NT2/D1 (cell line): Measurements from ENCODE around the gene SAE1.
"Not testable (repeated sequence)": the region's sequence is repeated elsewhere in the genome, so short reads cannot be mapped to it uniquely, and the experiment has no call there.

ENCODE experiments used
- DNase-seq: peaks from one replicate; pipeline ENCODE4 v3.0.0-alpha.2; 2011; ENCODE audit warnings: low read depth, low spot score
- H3K27me3 ChIP-seq: 2 replicates; pipeline ENCODE4 v1.6.0; 2011; ENCODE audit warnings: mild to moderate bottlenecking; ENCODE audit not compliant: insufficient read length, insufficient read depth
- H3K36me3 ChIP-seq: 2 replicates; pipeline ENCODE4 v1.6.1; 2011; ENCODE audit warnings: mild to moderate bottlenecking, low read length, mixed read lengths; ENCODE audit not compliant: insufficient read depth, insufficient read length
- H3K4me1 ChIP-seq: 2 replicates; pipeline ENCODE4 v1.5.1; 2011; ENCODE audit not compliant: insufficient read depth, insufficient read length
- H3K4me3 ChIP-seq: 2 replicates; pipeline ENCODE4 v1.5.1; 2011; ENCODE audit warnings: low read depth; ENCODE audit not compliant: insufficient read length
- H3K9ac ChIP-seq: 2 replicates; pipeline ENCODE4 v1.6.0; 2011; ENCODE audit warnings: low read depth; ENCODE audit not compliant: insufficient read length
- H3K9me3 ChIP-seq: 2 replicates; pipeline ENCODE4 v1.5.1; 2011; ENCODE audit warnings: mild to moderate bottlenecking, low read length; ENCODE audit not compliant: insufficient read depth
- SUZ12 ChIP-seq: IDR thresholded peaks from 2 replicates; pipeline ENCODE4 v1.6.1; 2011; ENCODE audit not compliant: insufficient read length, insufficient read depth; ENCODE audit errors: extremely low read depth
- YY1 ChIP-seq: IDR thresholded peaks from 2 replicates; pipeline ENCODE4 v1.6.1; 2011; ENCODE audit not compliant: insufficient read length, insufficient read depth
- ZNF274 ChIP-seq: IDR thresholded peaks from 2 replicates; pipeline ENCODE4 v1.6.1; 2011; ENCODE audit warnings: mild to moderate bottlenecking, low read depth, low read length

The SAE1 gene

DNA sequence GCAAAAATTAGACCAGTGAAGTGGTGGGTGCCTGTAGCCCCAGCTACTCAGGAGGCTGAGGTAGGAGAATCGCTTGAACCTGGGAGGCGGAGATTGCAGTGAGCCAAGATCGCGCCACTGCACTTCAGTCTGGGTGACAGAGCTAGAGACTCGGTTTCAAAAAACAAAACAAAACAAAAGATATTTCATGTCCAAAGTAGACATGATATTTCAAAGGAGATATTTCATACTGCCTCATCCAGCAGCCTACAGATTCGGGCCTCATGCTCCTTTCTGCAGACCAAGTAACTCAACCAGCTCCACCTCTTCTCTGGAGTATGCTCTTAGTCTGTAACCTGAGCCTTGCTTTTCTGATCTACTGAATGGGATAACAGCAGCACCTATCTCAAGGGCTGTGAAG is 32.0 kb upstream of the SAE1 start:
- Histone ChIP-seq H3K9ac (no peak overlapping the region), H3K36me3 (peaks cover 46% of the 10 kb centered on the region), H3K4me3 (no peak overlapping the region), H3K27me3 (no peaks in the 10 kb centered on the region), H3K4me1 (peaks cover 19% of the 10 kb centered on the region), H3K9me3 (no peaks in the 10 kb centered on the region)
- no peak for DNase-seq
- no peak for TF ChIP-seq YY1
- TF ChIP-seq SUZ12: no peak
- TF ChIP-seq ZNF274: no peak

DNA sequence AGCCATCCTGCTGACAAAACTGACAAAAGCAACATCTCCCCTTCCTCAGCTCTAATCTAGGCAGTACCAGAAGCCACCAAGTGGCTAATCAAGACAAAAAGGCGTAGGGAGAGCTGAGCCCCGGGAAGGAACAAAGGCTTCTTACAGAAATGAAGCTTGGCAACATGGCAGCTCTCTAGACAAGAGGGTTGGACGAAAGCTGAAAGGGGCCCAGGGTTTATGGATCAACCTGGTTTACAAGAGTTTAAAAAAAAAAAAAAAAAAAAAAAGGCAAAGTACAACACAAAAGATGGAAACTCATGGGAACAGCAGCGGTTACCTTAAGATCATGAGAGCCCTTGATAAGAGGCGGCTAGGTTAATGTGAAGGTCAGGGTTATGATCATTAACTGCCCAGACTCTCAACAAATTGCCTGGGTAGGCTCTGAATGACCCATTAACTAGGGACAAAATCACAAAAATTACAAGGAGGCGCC is 31.0 kb upstream of the SAE1 start:
- TF ChIP-seq ZNF274 (no peak), SUZ12 (no peak), YY1 (no peak)
- H3K36me3 ChIP-seq: peaks cover 40% of the 10 kb centered on the region
- peaks cover 15% of the 10 kb centered on the region for H3K4me1 ChIP-seq
- H3K27me3 ChIP-seq: no peaks in the 10 kb centered on the region
- no peaks in the 10 kb centered on the region for H3K9me3 ChIP-seq
- no peak overlapping the region for H3K4me3 ChIP-seq
- no peak overlapping the region for H3K9ac ChIP-seq
- no peak for DNase-seq

GRCh38 chr19:47100290-47100689 is 30.3 kb upstream of the SAE1 start:
- TF ChIP-seq SUZ12: no peak
- no peak for TF ChIP-seq ZNF274
- no peak for TF ChIP-seq YY1
- Histone ChIP-seq H3K36me3 (peaks cover 41% of the 10 kb centered on the region), H3K9me3 (no peaks in the 10 kb centered on the region), H3K9ac (no peak overlapping the region), H3K27me3 (no peaks in the 10 kb centered on the region), H3K4me1 (peaks cover 16% of the 10 kb centered on the region), H3K4me3 (no peak overlapping the region)
- DNase-seq: no peak

- peaks cover 16% of the 10 kb centered on the region for H3K4me1 ChIP-seq
- H3K27me3 ChIP-seq, H3K4me3 ChIP-seq, DNase-seq, H3K9ac ChIP-seq, H3K9me3 ChIP-seq: not testable (repeated sequence)
- H3K36me3 ChIP-seq: peaks cover 46% of the 10 kb centered on the region
These were observed 29.5 kb upstream of the SAE1 start for GRCh38 chr19:47101116-47101515.

- H3K36me3 ChIP-seq: peaks cover 51% of the 10 kb centered on the region
- DNase-seq: no peak
- H3K9me3 ChIP-seq: no peaks in the 10 kb centered on the region
- peaks cover 9% of the 10 kb centered on the region for H3K4me1 ChIP-seq
- H3K27me3 ChIP-seq: no peaks in the 10 kb centered on the region
- no peak for TF ChIP-seq YY1
- TF ChIP-seq ZNF274: no peak
- TF ChIP-seq SUZ12: no peak
- no peak overlapping the region for H3K9ac ChIP-seq
- no peak overlapping the region for H3K4me3 ChIP-seq
These were observed 28.1 kb upstream of the SAE1 start for GRCh38 chr19:47102346-47103060.

- H3K36me3 ChIP-seq: peaks cover 53% of the 10 kb centered on the region
- DNase-seq: no peak
- H3K9me3 ChIP-seq: no peaks in the 10 kb centered on the region
- no peaks in the 10 kb centered on the region for H3K27me3 ChIP-seq
- H3K4me1 ChIP-seq: peaks cover 2% of the 10 kb centered on the region
- H3K9ac ChIP-seq: no peak overlapping the region
- no peak for TF ChIP-seq YY1
- no peak for TF ChIP-seq ZNF274
- TF ChIP-seq SUZ12: no peak
- H3K4me3 ChIP-seq: no peak overlapping the region
These were observed 26.0 kb upstream of the SAE1 start for GRCh38 chr19:47104680-47105079.

DNA sequence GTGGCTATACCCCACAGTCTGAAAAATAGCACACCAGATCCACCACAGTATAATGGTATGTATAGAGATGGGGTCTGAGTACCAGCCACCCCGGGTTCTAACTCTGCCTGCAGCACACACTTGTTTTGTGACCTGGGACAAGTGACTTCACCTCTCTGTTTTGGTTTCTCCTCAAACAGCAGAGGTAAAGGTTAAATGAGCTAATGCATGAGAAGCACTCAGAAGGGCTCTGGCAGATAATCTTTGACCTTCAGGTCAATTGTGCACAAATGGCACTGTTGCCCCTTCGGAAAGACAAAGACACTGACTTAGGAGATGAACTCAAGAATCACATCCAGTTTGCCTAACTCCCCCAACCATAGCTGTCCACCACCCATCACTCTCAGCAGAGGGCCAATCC is 24.8 kb upstream of the SAE1 start:
- no peaks in the 10 kb centered on the region for H3K9me3 ChIP-seq
- TF ChIP-seq SUZ12 (no peak), ZNF274 (no peak), YY1 (no peak)
- H3K4me1 ChIP-seq: peaks cover 2% of the 10 kb centered on the region
- H3K36me3 ChIP-seq: peaks cover 52% of the 10 kb centered on the region
- no peak for DNase-seq
- H3K4me3 ChIP-seq: no peak overlapping the region
- H3K27me3 ChIP-seq: no peaks in the 10 kb centered on the region
- H3K9ac ChIP-seq: no peak overlapping the region

DNA sequence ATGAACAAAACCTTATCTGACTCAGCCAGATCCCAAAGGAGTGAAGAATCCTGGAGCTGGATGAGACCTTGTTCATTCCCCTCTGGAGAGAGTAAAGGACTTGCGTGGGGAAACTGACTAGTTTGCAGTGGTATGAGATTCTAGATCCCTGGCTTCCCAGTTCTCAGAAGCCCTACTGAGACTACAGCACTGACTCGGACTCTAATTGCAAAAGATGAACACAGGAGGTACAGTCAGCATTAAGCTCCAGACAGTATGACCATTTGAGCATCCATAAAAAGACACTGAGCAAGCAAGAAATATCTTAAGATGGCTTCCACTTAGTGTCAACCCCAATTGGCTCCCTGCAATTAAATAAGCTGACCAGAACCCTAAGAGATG is 23.8 kb upstream of the SAE1 start:
- no peak for DNase-seq
- no peaks in the 10 kb centered on the region for H3K9me3 ChIP-seq
- H3K27me3 ChIP-seq: no peaks in the 10 kb centered on the region
- no peak overlapping the region for H3K9ac ChIP-seq
- no peak overlapping the region for H3K4me3 ChIP-seq
- H3K4me1 ChIP-seq: peaks cover 2% of the 10 kb centered on the region
- no peak for TF ChIP-seq SUZ12
- no peak for TF ChIP-seq YY1
- no peak for TF ChIP-seq ZNF274
- H3K36me3 ChIP-seq: peaks cover 52% of the 10 kb centered on the region
